ENCODE data around the gene ATP7A. TPM values are rescaled to one million over a fixed set of nuclear protein-coding genes. Genes with fewer than 3 reads are reported as not detected.

Gene ATP7A
- total and polyA plus RNA-seq, 9 of the 15 experiments (the other 6 are each of a cell fraction or from before 2014, with no cell fraction given): 7.8 to 22.7 (median 11.6) TPM

GRCh38 chrX:77962068-77962902 lies 51.8 kb downstream of the ATP7A start:
- Histone ChIP-seq H3K4me2 (ENCODE audit: insufficient read depth, low read length) (peak overlapping the region; percentile 60), H3K9me1 (ENCODE audit: control insufficient read depth, insufficient read depth, low read length) (no peaks in the 10 kb centered on the region), H3K27ac (ENCODE audit: extremely low read depth, low read depth, low read length) (peak overlapping the region; percentile 60; the same call in 2 of the 3 replicates), H3K36me3 (ENCODE audit: control insufficient read depth, insufficient read depth, low read length) (no peaks in the 10 kb centered on the region), H2AFZ (ENCODE audit: low read depth, low read length) (0 out of 2 replicates have a peak overlapping the region, but pooled peaks have one; percentile 8), H3K79me2 (ENCODE audit: control insufficient read depth, insufficient read depth, low read length) (peaks cover 71% of the 10 kb centered on the region), H3K9ac (ENCODE audit: insufficient read depth in 1 of 2, low read depth in 2 of 2, low read length in 2 of 2) (peak overlapping the region; percentile 30 to 71; a peak in 3 of 4 replicates), H3K4me3 (peak overlapping the region; percentile 11; the same call in 1 of the 2 replicates), H3K9me3 (replicated peaks; ENCODE audit: control insufficient read depth, insufficient read depth, low read depth, low read length) (no peaks in the 10 kb centered on the region), H3K27me3 (ENCODE audit: control insufficient read depth in 2 of 2, insufficient read depth in 2 of 2, low read length in 2 of 2) (no peaks in the 10 kb centered on the region), H3K4me1 (replicated peaks in 1 of 2; ENCODE audit: control insufficient read depth in 2 of 2, insufficient read depth in 2 of 2, low read length in 2 of 2) (no peaks in the 10 kb centered on the region; a peak in 2 of 5 replicates), H4K20me1 (replicated peaks; ENCODE audit: control insufficient read depth, insufficient read depth, low read length) (no peaks in the 10 kb centered on the region)
- peak; percentile 48 for FAIRE-seq
- intact Hi-C loops (cut with micrococcal nuclease): loop anchor here (5.0 kb wide), 1 partner anchor 50 kb away; the partner anchor contains the start of gene ATP7A
- WGBS (ENCODE audit: insufficient coverage, low coverage, missing lambda C conversion rate): 6% methylated on average over 13 of the region's 13 CpGs
- no peak for DNase-seq (ENCODE audit: extremely low read depth in 1 of 4, low spot score in 3 of 4)
- ChIA-PET POLR2A (interaction anchor here (1.0 kb wide), 1 partner anchor 9 kb away, joined by 4 read pairs; no protein-coding TSS in a partner anchor), CTCF (ENCODE audit: low intra/inter-chr PET ratio) (no interaction called here)
- peak; percentile 2; the same call in 1 of the 2 replicates for TF ChIP-seq SPI1 (IDR thresholded peaks at IDR 0.05; ENCODE audit: borderline replicate concordance, low read depth, low read length)
- no peak for TF ChIP-seq CREBBP (IDR thresholded peaks at IDR 0.05; ENCODE audit: low read depth, low read length)
- peak; percentile 71 for ATAC-seq
- in situ Hi-C loops (cut with MboI): no loop called here
- no TSS peak for BruUV-seq (replicated peaks)

DNA sequence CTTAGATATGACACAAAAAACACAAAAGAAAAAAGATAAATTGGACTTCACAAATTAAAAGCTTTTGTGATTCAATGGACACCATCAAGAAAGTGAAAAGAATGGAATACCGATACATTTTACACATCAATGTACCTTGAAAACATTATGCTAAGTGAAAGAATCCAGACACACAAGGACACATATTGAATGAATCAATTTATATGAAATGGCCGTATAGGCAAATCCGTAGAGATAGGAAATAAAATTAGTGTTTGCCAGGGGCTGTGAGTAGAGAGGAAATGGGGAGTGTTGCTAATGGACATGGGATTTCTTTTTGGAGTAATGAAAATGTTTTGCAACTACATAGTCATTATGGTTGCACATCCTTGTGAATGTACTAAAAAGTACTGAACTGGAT lies 55.9 kb downstream of the ATP7A start:
- WGBS (ENCODE audit: insufficient coverage, low coverage, missing lambda C conversion rate): 61% methylated on average over 3 of the region's 3 CpGs
- intact Hi-C loops (cut with micrococcal nuclease): no loop called here
- FAIRE-seq: no peak
- TF ChIP-seq SRSF9 (IDR thresholded peaks at IDR 0.05; ENCODE audit: borderline replicate concordance, low read depth, low read length): no peak
- no peak for TF ChIP-seq MAZ (CRISPR knock-in tag; conservative IDR thresholded peaks at IDR 0.05 in 1 of 2, IDR thresholded peaks at IDR 0.05 in 1 of 2)
- no peak for TF ChIP-seq SMAD1 (IDR thresholded peaks at IDR 0.05; ENCODE audit: low read depth, low read length, partially characterized antibody)
- no peak for TF ChIP-seq ZNF143 (CRISPR knock-in tag; IDR thresholded peaks at IDR 0.05)
- TF ChIP-seq COPS2 (conservative IDR thresholded peaks at IDR 0.05): no peak
- no peak for ATAC-seq
- no peaks in the 10 kb centered on the region for H3K36me3 ChIP-seq (ENCODE audit: control insufficient read depth, insufficient read depth, low read length)
- no peak overlapping the region for H3K9ac ChIP-seq (ENCODE audit: insufficient read depth in 1 of 2, low read depth in 2 of 2, low read length in 2 of 2)
- no peak overlapping the region for H3K4me2 ChIP-seq (ENCODE audit: insufficient read depth, low read length)
- CTCF ChIA-PET (ENCODE audit: low intra/inter-chr PET ratio): no interaction called here
- no TSS peak for BruUV-seq (replicated peaks)
- H3K27ac ChIP-seq (ENCODE audit: extremely low read depth, low read depth, low read length): no peak overlapping the region
- no peaks in the 10 kb centered on the region; a peak in 2 of 5 replicates for H3K4me1 ChIP-seq (replicated peaks in 1 of 2; ENCODE audit: control insufficient read depth in 2 of 2, insufficient read depth in 2 of 2, low read length in 2 of 2)
- no peak for DNase-seq (ENCODE audit: extremely low read depth in 1 of 4, low spot score in 3 of 4)
- in situ Hi-C loops (cut with MboI): no loop called here
- POLR2A ChIA-PET: no interaction called here
- H3K79me2 ChIP-seq (ENCODE audit: control insufficient read depth, insufficient read depth, low read length): peaks cover 38% of the 10 kb centered on the region
- H3K9me3 ChIP-seq (replicated peaks; ENCODE audit: control insufficient read depth, insufficient read depth, low read depth, low read length): no peaks in the 10 kb centered on the region
- H3K4me3 ChIP-seq: no peak overlapping the region
- H3K9me1 ChIP-seq (ENCODE audit: control insufficient read depth, insufficient read depth, low read length): no peaks in the 10 kb centered on the region
- H3K27me3 ChIP-seq (ENCODE audit: control insufficient read depth in 2 of 2, insufficient read depth in 2 of 2, low read length in 2 of 2): no peaks in the 10 kb centered on the region
- H2AFZ ChIP-seq (ENCODE audit: low read depth, low read length): no peak overlapping the region
- H4K20me1 ChIP-seq (replicated peaks; ENCODE audit: control insufficient read depth, insufficient read depth, low read length): no peaks in the 10 kb centered on the region

All from K562 (cell line).